HG03064 (cell line): ENCODE data around the gene CD247.

Source experiments
- ATAC-seq: cut with Tn5 transposase; IDR thresholded peaks from one replicate; pipeline ENCODE4 v1.9.1; 2021; ENCODE audit warnings: low read depth; ENCODE audit not compliant: unreplicated experiment

The CD247 gene

DNA sequence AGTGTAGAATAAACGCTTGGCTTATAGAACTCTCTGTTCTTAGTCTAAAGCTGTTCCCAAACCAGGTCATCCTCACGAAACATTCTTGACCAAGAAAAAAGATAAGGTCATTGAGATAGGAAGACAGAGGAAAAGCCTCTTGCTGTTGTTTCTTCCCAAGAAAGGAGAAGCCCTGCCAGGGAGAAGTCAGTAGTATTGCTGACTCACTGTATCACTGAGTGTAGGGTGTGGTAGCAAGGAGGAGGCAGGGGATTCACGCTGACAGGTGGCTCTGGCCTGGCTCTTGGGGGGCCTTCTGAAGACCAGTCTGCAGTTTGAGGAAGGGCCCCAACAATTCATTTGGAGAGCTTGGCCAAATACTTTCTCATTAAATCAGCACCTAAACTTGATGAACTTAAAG, 97.8 kb downstream of the CD247 start:
- ATAC-seq = no peak

DNA sequence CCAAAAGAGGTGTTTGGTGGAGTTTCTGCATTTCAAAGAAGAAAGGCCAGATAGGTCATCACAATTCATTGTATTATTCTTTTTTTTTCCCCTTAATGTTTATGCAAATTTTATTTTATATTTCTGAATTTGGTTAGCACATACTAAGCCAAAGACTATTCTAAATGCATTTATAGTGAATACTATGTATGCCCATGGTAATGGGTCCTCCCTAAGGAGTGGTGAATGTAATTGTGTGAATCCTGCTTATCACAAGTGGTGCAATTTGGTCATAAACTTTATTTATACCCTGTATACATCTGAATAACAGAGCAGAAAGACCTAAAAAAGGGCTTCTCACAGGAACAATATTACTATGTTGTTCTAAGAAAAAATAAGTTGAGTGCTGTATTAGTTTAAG, 99.1 kb downstream of the CD247 start:
- no peak for ATAC-seq

DNA sequence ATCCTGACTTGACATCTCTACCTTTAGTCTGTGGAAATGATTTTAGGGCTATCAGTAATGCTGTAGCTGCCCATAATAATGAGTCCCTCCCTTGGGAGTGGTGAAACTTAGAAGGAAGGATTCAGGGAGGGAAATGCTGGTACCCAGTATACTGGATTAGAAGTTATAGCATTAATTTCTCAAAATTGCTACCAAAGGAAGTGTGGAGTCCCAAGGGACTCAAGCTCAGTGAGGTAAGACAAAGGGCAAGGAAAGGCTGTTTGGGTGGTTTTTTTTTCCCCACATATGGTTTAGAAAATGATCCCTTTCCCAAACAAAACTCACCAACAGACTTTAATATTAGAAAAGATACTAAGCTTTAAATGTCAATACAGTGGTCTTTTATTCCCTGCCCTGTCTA, 99.9 kb downstream of the CD247 start:
- no peak for ATAC-seq

DNA sequence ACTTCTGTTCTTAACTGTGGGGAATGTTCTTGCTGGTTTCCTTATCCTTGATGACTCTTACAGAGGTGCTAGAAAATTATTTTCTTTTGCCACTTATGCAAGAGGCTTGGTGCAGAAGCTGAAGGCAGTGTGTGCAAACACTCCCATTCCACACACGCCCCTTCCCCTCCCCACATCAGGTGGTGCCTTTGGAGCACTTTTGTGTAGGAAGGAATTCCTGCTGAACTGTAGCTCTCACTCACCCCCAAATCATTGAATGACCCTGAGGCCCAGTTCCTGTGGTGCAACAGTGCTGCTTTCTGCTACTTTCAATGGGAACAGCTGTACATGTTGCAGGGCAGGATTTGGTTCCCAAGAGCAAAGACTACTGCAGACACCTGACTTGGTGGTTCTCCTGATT, 101.8 kb downstream of the CD247 start:
- no peak for ATAC-seq

DNA sequence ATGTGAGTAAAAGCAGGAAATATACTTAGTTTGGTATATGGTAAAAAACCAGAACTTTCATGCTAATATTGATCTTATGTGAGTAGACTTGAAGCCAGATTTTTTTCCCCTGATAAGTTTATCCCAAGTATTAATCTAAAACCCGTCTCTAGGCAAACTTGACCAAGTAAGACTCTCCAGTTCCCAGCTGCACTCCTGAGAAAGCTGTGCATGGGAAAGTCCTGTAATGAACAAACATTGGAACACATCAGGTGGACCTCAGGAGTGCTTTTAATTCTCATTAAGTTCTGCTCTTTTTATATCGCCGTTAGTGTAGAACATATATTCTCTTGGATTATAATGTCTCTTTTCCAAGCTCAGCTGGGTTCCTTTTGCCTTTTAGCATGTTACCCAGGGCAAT, 105.0 kb downstream of the CD247 start:
- ATAC-seq = no peak

DNA sequence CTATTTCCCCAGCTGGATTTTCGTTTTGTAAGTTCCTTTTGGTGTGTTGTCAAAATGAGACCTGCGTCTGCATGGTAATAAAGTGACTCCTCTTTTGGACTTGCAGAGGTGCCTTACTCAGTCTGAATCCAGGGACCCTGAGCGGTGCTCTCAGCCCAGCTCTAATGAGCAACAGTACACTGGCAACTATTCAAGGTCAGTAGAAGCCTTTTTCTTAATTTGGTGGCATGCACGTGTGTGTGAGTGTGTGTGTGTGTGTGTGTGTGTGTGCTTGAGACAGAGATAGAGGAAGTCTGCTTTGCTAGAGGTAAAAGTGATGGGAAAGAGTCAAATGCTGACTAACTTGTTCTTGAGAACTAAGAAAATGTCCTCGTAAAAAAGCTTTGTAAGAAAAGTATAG, 105.4 kb downstream of the CD247 start:
- no peak for ATAC-seq

DNA sequence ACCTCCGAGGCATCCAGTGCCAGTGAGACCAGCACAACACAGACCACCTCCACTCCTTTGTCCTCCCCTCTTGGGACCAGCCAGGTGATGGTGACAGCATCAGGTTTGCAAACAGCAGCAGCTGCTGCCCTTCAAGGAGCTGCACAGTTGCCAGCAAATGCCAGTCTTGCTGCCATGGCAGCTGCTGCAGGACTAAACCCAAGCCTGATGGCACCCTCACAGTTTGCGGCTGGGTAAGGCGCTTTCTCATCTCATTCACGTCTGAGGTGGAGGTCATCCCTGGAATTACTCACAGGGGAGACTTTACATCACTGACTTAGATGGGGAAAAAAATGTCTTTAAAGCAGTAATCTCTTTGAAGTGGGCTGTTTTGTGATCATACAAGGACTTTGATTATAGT, 106.3 kb downstream of the CD247 start:
- ATAC-seq = no peak

DNA sequence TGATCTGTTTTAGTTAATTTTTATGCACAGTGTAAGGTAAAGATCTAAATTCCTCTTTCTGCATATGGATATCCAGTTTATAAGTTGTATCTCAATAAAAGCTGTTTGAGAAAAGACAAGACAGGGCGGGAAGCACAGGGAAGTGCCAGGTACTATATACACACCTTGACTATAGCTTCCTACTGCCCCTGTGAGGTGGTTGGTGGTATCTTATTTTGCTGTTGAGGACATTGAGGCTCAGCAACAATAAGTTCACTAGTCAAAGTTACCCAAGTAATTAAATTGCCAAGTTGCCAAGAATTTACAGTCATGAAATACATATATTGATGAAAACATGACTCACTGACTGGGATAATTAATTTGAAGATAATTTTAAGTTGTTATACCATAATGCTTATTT, 109.1 kb downstream of the CD247 start:
- ATAC-seq = no peak

DNA sequence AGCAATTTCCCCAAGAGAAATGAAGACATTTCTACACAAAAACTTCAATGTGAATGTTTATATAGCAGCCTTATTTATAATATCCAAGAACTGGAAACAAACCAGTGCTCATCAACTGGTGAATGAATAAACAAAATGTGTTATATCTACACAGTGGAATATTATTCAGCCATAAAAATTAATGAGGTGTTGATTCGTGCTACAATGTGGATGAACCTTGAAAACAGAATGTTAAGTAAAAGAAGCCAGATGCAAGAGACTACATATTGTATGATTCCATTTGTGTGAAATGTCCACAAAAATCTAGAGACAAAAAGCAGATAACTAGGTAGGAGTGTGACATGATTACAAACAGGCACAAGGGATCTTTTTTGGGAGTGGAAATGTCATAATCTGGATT, 110.0 kb downstream of the CD247 start:
- no peak for ATAC-seq

DNA sequence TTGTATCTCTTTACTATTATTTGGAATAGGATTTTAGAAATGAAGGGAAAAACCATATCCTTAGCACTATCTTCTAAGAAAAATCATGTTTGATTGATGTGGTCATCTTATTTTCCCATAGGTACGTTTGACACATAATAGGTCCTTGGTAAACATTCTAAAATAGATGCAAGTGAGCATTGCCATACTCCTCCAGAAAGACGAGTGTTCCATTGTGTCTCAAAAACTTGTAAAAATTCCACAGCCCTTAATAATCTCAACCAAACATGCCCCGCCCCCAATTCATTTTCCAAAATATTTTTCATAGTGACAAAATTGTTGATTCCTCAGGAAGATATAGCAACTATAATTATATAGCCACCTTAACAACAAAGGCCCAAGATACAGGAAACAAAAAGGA, 113.4 kb downstream of the CD247 start:
- ATAC-seq = no peak

DNA sequence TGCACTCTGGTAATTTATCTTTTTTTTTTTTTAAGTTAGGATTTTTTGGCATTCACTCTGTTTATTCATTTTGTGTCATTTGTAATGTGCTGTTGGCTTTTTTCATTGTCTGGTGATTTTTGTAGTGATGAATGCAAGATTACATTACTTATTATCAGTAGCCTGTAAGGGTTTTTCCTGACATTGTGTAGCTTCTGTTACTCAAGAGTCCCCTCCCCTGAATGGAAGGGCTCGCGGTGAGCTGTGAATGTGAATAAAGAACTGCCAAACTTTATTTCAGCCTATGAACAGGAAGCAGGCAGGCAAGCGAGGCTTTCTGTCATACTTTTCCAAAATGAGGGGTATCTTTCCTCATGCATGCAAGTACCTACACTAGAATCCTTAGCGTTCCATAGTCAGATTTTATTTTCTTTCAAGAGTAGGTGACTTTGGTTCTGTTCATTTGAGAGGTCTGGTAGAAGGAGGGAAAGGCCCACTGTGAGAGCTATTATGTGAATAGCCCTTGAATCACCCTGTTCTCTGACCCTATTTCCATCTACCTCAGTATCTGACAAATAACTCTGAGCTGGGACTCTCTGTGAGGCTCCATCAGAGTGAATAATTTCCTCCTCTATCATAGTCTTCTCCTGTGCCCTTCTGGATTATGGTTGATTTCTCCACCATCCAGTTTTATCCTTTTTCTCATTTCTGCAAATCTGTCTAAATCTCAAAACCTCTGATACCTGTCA, 114.0 kb downstream of the CD247 start:
- ATAC-seq = no peak

DNA sequence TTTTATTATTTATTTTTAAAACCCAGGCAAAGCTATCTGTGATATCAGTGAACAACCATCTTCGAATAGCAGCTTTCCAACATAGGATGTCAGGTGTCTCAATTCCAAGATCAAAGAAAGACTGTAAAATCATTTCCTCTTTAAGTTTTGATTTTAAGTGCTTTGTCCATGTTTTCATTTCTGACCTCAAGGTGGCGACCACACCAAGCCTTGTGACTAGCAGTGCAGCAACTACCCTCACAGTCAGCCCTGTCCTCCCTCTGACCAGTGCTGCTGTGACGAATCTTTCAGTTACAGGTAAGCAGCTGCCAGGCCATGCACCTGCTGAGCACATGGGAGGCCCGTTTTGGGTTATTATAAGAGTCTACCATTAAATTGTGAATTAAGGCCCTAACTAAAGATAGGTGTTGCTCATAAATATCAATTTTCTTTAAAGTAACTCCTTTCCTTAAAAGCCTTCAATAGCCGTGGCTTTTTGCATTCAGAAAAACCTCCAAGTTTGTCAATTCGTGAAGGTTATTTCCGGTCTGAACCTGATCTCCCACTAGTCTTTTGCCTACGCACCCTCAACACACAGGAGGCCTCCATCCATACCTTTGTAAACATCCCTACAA, 117.0 kb downstream of the CD247 start:
- ATAC-seq = peak; percentile 65

DNA sequence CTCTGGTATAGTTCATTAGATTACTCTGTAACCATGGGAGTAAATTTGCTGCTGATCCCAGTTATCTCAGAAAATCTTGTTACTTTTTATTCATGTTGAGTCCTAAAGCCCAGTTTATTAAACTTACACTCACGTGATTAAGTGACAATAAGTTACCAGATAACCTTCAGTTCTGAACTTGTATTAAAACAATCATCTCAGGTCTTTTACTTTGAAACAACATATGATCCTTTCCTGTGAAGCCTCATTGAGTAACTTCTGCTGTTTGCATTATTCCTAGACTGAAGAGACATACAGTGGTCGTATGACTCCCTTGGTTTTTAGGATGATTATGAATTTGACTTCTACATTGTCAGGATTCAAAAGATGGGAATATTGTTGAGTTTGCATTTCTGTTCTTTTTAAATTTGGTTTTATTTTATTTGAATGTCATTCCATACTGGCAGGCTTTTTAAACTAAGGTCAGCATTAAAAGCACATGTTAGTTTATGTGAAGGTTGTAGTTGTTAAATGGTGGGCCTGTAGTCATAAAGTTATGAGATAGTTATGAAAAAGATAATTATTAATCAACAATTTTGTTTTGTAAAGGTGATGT, 117.9 kb downstream of the CD247 start:
- ATAC-seq = no peak

DNA sequence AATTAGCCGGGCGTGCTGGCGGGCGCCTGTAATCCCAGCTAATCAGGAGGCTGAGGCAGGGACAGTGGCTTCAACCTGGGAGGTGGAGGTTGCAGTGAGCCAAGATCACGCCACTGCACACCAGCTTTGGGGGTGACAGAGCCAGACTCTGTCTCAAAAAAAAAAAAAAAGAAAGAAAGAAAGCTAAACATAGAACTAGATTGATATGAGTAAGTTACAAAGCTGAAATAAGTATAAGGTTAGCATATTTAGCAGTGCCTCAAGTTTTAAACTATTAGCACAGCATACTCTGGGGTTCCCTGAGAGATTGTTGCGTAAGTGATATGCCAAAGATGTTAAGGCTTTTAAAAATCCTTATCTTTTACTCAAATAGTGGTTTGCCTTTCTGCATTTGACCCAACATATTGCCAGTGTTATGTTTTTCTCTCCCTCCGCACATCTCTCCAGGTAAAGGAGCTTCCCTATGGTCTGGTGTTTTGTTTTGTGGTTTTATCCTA, 126.1 kb downstream of the CD247 start:
- no peak for ATAC-seq

DNA sequence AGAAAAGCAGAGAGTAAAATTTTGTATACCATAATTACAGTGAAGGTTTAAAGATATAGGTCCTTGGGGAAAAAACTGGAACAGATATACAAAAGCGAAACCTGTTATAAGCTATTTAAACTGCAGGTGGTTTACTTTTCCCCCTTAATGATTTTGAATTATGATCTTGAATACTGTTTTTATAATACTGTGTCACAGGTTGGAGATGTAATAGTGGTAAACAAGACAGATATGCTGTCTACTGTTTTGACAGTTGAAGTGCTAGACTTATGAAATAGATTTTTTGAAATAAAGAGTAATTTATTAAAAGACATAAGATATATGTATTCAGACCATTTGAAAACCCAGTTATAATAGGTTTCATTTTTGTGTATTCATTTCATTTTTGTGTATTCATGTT, 129.4 kb downstream of the CD247 start:
- no peak for ATAC-seq

DNA sequence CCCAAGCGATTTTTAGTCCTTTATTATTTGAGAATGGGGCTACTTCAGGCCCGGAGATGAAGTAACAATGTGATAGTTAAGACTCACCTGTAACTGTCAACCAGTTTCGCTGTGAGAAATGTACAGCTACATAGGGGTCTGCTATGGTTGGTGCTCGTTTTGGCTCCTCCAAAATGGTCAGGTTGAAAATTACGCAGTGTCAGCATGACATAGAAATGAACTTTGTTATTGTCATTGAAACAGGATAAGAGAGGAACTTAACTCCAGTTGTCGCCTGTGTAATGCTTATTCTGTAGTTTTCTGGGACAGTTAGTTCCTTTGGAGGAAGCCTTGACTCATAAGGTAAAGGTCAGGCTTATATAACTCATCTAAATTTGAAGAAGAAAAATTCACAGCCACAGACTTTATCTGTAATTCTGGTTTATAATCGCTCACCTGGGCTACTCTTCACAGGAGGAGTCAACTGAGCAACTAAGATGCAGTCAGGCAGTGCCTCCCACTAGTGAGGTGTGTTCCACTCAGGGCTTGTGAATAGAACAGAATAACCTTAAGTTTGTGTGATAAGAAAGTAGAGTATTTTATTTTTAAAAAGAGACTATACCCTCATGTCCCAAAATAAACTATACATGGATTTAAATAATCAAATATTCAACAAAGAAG, 130.9 kb downstream of the CD247 start:
- ATAC-seq = no peak
